GM20000 (cell line): ENCODE measurements around the gene NAALADL2.

ENCODE experiments used
- DNase-seq: peaks from one replicate; pipeline ENCODE4 v3.0.0; 2012; ENCODE audit warnings: low spot score
- CTCF ChIP-seq: IDR thresholded peaks from 2 replicates; pipeline ENCODE4 v1.5.1; 2012; ENCODE audit warnings: mild to moderate bottlenecking, control low read depth; ENCODE audit errors: extremely low read depth, missing control alignments

NAALADL2 gene

GRCh38 chr3:175679568-175679967 is 820.4 kb downstream of the NAALADL2 start:
- no peak for DNase-seq
- no peak for TF ChIP-seq CTCF

GRCh38 chr3:175692256-175692655 is 833.1 kb downstream of the NAALADL2 start:
- no peak for DNase-seq
- no peak for TF ChIP-seq CTCF

DNA sequence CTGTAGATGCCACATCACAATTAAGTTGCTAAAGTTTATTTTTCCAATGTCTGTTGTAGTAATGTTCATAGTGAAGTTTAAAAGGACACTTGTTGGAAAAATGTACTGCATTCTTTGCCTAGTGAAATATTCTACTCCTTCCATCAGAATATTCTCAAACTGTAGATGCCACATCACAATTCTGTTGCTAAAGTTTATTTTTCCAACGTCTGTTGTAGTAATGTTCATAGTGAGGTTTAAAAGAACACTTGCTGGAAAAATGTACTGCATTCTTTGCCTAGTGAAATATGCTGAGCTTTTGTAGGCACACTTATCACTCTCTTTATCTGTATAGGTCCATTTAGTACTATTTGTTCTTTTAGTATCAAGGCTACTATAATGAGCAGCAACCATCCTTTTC is 836.1 kb downstream of the NAALADL2 start:
- DNase-seq: no peak
- TF ChIP-seq CTCF: no peak

DNA sequence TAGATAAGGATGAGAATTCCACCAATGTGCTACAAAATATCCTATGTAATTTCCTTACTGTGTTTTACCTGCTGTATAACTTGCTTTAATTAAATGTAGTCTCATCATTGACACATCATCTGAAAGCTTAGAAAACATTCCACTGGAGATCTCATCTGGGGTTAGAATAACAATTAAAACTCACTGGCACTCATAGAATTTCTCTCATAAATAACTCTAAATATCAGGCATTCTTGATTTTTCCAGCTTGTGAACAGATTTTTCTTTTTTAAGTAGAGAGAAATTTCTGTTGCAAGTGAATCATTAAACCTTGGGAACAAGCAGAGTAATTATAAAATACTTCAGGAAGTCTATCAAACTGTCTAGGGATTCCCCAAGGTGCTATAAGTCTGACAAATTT is 843.8 kb downstream of the NAALADL2 start:
- no peak for DNase-seq
- no peak for TF ChIP-seq CTCF

DNA sequence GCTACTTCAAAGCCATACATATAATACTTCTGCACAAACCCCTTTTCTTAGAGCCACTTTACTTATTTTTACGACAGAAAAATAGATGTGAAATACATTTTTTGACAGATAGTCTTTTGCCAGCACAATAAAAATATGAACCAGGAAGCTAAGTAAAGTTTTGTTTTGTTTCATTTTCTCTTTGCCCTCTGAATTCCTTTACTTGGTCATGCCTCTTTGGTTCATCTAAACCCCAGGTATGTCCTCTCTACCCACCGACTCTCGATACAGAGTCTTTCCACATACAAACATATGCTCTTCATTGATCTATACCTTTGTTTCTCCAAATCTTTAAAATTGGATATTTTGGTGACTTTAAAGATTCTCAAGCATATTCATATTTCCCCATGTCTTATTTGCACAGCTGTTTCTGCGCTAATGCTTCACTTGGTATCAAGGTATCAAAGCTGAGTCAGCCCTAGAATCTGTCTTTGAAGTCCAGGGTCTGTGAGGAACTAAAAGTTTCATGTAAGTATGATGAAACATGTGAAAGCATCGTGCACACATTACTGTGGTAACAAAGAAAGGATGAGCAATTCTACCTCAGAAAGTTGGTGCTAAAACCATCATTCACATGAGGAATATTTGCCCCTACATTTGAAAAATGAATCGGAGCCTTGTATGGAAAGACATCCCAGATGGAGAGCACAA is 845.4 kb downstream of the NAALADL2 start:
- no peak for TF ChIP-seq CTCF
- no peak for DNase-seq

DNA sequence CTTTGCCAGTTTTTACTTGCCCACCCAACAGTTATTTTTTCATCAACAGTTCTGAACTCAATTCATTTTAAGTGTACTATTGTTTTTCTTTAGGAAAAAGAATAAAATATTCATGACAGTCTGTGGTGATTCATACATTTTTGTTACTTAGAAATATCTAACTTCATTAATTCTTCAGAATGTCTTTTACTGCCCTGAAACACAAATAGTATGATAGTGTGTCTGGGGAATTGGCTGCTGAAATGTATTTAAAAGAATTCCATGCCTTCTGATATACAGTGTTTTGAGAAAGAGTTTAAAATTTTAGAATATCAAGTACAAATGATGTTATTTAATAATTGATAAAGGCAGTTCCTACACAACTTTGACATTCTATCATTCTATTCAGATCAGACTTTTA is 854.1 kb downstream of the NAALADL2 start:
- TF ChIP-seq CTCF: no peak
- no peak for DNase-seq

DNA sequence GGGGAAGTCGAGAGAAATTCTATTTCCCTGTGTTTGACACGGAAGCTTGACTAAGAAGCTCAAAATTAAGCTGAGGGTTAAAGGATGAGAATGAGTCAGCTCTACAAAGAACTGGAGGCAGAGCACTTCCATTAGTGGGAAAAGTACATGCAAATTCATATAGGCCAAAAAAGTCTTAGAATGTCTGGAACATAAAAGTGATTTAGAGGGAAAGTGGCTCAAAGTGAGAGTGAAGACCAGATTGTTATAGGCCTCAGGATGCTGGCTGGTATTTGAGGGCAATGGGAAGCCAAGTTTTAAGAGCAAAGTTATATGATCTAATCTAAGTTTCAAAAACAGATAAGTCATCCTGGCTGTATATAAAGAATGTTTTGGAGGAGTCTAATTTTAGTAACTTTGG is 857.3 kb downstream of the NAALADL2 start:
- no peak for DNase-seq
- TF ChIP-seq CTCF: no peak
